ENCODE data around the gene LHFPL4. TPM values are rescaled to one million over a fixed set of nuclear protein-coding genes. Genes with fewer than 3 reads are reported as not detected.

The LHFPL4 gene
- total and polyA plus RNA-seq, 5 experiments from 2014 or later, result 0.06 to 0.14 TPM; not detected in 3

DNA sequence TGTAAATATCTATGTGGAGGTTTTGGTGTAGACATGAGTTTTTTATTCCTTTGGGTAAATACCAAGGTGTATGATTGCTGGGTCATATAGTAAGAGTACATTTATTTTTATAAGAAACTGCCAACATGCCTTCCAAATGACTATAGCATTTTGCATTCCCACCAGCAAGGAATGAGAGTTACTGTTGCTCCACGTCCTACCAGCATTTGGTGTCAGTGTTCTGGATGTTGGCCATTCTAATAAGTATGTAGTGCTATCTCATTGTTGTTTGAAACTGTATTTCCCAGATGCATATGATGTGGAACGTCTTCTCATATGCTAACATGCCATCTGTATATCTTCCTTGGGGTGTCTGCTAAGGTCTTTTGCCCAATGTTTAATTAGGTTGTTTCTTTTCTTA is 38.7 kb downstream of the LHFPL4 start:
- Mint-ChIP-seq H3K4me1 (no peaks in the 10 kb centered on the region), H3K9me3 (no peaks in the 10 kb centered on the region), H3K27me3 (peaks cover 6 to 20% (median 11%) of the 10 kb centered on the region in 5 donors), H3K36me3 (no peaks in the 10 kb centered on the region), H3K4me3 (no peak overlapping the region), H3K27ac (no peak overlapping the region)
- POLR2A ChIA-PET, result no interaction called here
- ATAC-seq (no peak), DNase-seq (no peak)

- DNase-seq, result no peak
- no peak for ATAC-seq
- H3K4me3 Mint-ChIP-seq, result no peak overlapping the region
- H3K36me3 Mint-ChIP-seq, result no peaks in the 10 kb centered on the region
- POLR2A ChIA-PET, result no interaction called here
- H3K9me3 Mint-ChIP-seq, result no peaks in the 10 kb centered on the region
- H3K4me1 Mint-ChIP-seq, result peaks cover 0 to 3% (median under 1%) of the 10 kb centered on the region in 4 donors
- H3K27ac Mint-ChIP-seq, result no peak overlapping the region
- peaks cover 7 to 19% (median 11%) of the 10 kb centered on the region in 5 donors for H3K27me3 Mint-ChIP-seq
Observed at GRCh38 chr3:9514306-9514705, 39.3 kb downstream of the LHFPL4 start.

DNA sequence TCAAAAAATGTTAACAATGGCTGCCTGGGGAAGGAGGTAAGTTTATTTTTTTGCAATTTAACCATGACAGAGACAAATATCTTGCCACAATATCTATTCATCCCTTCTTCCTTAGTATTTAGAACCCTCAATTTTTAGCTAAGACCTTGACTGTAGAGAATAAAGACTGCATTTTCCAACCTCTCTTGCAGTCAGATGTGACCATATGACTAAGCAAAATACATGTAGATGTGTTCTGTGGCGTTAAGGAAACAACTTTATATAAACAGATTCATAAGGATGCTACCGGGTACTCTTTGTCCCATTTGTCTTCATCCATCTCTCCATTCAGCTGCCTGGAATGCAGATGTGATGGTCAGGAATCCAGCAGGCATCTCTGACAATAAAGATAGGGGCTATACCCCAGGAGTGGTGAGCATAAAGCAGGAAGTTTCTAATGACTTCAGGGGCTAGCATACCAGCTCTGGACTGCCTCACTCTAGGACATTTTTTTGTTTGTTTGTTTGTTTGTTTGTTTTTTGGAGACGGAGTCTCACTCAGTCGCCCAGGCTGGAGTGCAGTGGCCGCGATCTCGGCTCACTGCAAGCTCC is 41.1 kb downstream of the LHFPL4 start:
- Mint-ChIP-seq H3K36me3 (no peaks in the 10 kb centered on the region), H3K4me3 (no peak overlapping the region), H3K4me1 (peaks cover 0 to 8% (median under 1%) of the 10 kb centered on the region in 4 donors), H3K27ac (no peak overlapping the region), H3K27me3 (peaks cover 10 to 26% (median 21%) of the 10 kb centered on the region in 5 donors), H3K9me3 (no peaks in the 10 kb centered on the region)
- POLR2A ChIA-PET, result no interaction called here
- DNase-seq (no peak), ATAC-seq (no peak)

DNA sequence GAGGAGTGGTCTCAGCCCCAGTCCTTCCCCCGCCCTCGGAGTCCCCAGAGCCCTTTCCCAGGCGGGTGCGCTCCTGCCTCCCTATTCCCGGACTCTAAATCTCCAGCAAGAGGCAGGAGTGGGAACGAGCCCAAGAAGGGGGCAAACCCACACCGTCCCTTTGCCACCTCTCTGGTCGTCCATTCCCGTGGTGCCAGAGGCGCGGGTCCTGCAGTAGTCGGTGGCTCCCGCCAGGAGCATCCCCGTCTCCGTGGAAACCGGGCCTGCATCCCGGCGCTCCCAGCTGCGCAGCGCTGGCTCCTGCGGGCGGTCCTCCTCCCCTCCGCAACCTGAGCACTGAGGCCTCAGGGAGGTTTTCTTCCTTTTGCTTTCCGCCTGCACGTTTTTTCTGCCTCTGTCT is 44.8 kb downstream of the LHFPL4 start:
- no peak for ATAC-seq
- peaks cover 13 to 40% (median 25%) of the 10 kb centered on the region in 5 donors for H3K27me3 Mint-ChIP-seq
- H3K4me3 Mint-ChIP-seq, result no peak overlapping the region
- no peaks in the 10 kb centered on the region for H3K9me3 Mint-ChIP-seq
- H3K4me1 Mint-ChIP-seq, result peaks cover 0 to 8% (median under 1%) of the 10 kb centered on the region in 4 donors
- H3K36me3 Mint-ChIP-seq, result no peaks in the 10 kb centered on the region
- POLR2A ChIA-PET, result no interaction called here
- no peak overlapping the region for H3K27ac Mint-ChIP-seq
- DNase-seq, result no peak

GRCh38 chr3:9507586-9508578 is 45.7 kb downstream of the LHFPL4 start:
- Mint-ChIP-seq H3K27me3 (peaks cover 17 to 40% (median 29%) of the 10 kb centered on the region in 5 donors), H3K27ac (no peak overlapping the region), H3K9me3 (no peaks in the 10 kb centered on the region), H3K4me3 (no peak overlapping the region), H3K4me1 (peaks cover 0 to 8% (median under 1%) of the 10 kb centered on the region in 4 donors), H3K36me3 (no peaks in the 10 kb centered on the region)
- no peak for DNase-seq
- POLR2A ChIA-PET, result interaction anchor here (0.6 kb wide), 1 partner anchor 13 kb away, joined by 3 read pairs; no protein-coding TSS in a partner anchor
- ATAC-seq, result no peak

DNA sequence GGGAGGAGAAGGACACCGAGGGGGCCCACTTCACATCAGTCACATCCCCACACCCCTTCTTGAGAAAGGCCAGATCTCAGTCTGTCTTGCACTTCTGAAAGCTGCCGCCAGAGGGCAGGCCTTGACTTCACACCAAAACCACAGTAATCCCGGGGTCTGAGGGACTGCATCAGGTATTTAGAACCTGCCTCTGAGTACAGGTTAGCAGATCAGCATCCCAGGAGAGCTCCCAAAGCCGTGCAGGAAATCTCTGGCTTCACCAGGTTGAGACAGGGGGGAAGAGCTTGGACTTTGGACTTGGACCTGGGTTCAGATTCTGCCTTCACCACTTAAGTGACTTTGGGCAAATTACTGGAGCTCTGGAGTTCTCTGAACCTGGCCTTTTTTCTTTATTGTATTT is 50.3 kb downstream of the LHFPL4 start:
- Mint-ChIP-seq H3K4me3 (peak overlapping the region in 1 of 10 donors; percentile 15), H3K27ac (no peak overlapping the region), H3K4me1 (peaks cover 3 to 12% (median 8%) of the 10 kb centered on the region in 4 donors), H3K27me3 (peaks cover 18 to 58% (median 30%) of the 10 kb centered on the region in 5 donors), H3K36me3 (no peaks in the 10 kb centered on the region), H3K9me3 (no peaks in the 10 kb centered on the region)
- POLR2A ChIA-PET, result no interaction called here
- ATAC-seq (peak; percentile 51 to 57), DNase-seq (peak; percentile 37 to 81 (median 58))

DNA sequence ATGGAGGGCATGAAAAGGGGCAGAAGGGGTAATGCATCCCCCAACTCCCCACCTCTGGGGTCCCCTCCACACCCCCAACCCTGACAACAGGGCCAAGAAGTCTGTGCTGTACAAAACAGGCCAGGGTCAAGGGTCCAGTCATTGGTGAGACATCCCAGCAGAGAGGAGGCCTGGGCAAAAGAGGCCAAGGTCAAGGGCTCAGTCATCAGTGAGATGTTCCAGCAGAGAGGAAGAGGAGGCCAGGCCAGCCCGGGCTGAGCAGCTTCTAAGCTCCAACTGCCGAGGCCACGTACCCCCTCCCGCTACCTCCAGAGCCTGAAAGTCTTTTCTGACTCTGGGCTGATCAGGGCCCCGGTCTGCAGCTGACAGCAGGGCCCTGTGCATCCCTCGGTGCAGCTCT is 52.4 kb downstream of the LHFPL4 start:
- POLR2A ChIA-PET, result no interaction called here
- peaks cover 3 to 12% (median 8%) of the 10 kb centered on the region in 4 donors for H3K4me1 Mint-ChIP-seq
- peak overlapping the region in 2 of 10 donors; percentile 22 to 42 for H3K4me3 Mint-ChIP-seq
- ATAC-seq (no peak), DNase-seq (no peak)
- H3K36me3 Mint-ChIP-seq, result no peaks in the 10 kb centered on the region
- H3K27ac Mint-ChIP-seq, result peak overlapping the region in 1 of 10 donors; percentile 84
- peaks cover 16 to 40% (median 26%) of the 10 kb centered on the region in 5 donors for H3K27me3 Mint-ChIP-seq
- H3K9me3 Mint-ChIP-seq, result no peaks in the 10 kb centered on the region

GRCh38 chr3:9500108-9501050 is 53.2 kb downstream of the LHFPL4 start:
- peak overlapping the region in 2 of 10 donors; percentile 34 to 84 for H3K27ac Mint-ChIP-seq

GRCh38 chr3:9499455-9500107 is 54.0 kb downstream of the LHFPL4 start:
- no peak for ATAC-seq
- POLR2A ChIA-PET, result no interaction called here
- no peak for DNase-seq
- no peak overlapping the region for H3K27ac Mint-ChIP-seq
- H3K9me3 Mint-ChIP-seq, result no peaks in the 10 kb centered on the region
- peaks cover 3 to 12% (median 8%) of the 10 kb centered on the region in 4 donors for H3K4me1 Mint-ChIP-seq
- H3K27me3 Mint-ChIP-seq, result peaks cover 16 to 36% (median 21%) of the 10 kb centered on the region in 5 donors
- H3K4me3 Mint-ChIP-seq, result peak overlapping the region in 1 of 10 donors; percentile 2
- no peaks in the 10 kb centered on the region for H3K36me3 Mint-ChIP-seq

More at GRCh38 chr3:9500108-9501050, 53.2 kb downstream of the LHFPL4 start:
- peaks cover 3 to 12% (median 8%) of the 10 kb centered on the region in 4 donors for H3K4me1 Mint-ChIP-seq
- ATAC-seq, result peak; percentile 76 to 82
- DNase-seq, result peak; percentile 18 to 70 (median 58)
- POLR2A ChIA-PET, result no interaction called here
- no peaks in the 10 kb centered on the region for H3K9me3 Mint-ChIP-seq
- peak overlapping the region in 5 of 10 donors; percentile 2 to 42 (median 39) for H3K4me3 Mint-ChIP-seq
- no peaks in the 10 kb centered on the region for H3K36me3 Mint-ChIP-seq
- peaks cover 16 to 36% (median 21%) of the 10 kb centered on the region in 5 donors for H3K27me3 Mint-ChIP-seq

- Mint-ChIP-seq H3K36me3 (no peaks in the 10 kb centered on the region), H3K4me3 (no peak overlapping the region), H3K27ac (no peak overlapping the region), H3K9me3 (no peaks in the 10 kb centered on the region), H3K27me3 (peaks cover 14 to 36% (median 21%) of the 10 kb centered on the region in 5 donors), H3K4me1 (peaks cover 3 to 12% (median 8%) of the 10 kb centered on the region in 4 donors)
- ATAC-seq, result no peak
- no peak for DNase-seq
- POLR2A ChIA-PET, result no interaction called here
Observed at GRCh38 chr3:9498781-9499180, 54.8 kb downstream of the LHFPL4 start.

- peaks cover 3 to 12% (median 10%) of the 10 kb centered on the region in 4 donors for H3K4me1 Mint-ChIP-seq
- no peak overlapping the region for H3K27ac Mint-ChIP-seq
- H3K27me3 Mint-ChIP-seq, result peaks cover 11 to 36% (median 21%) of the 10 kb centered on the region in 5 donors
- POLR2A ChIA-PET, result no interaction called here
- H3K9me3 Mint-ChIP-seq, result peaks cover 0 to 1% (median 0%) of the 10 kb centered on the region in 9 donors
- DNase-seq, result no peak
- no peak overlapping the region for H3K4me3 Mint-ChIP-seq
- no peaks in the 10 kb centered on the region for H3K36me3 Mint-ChIP-seq
- no peak for ATAC-seq
Observed at GRCh38 chr3:9497821-9498565, 55.6 kb downstream of the LHFPL4 start.
